WTC11 (cell line): ENCODE results near the gene NEDD4L. TPM values are rescaled to one million over a fixed set of nuclear protein-coding genes. Genes with fewer than 3 reads are reported as not detected.

Source experiments
- ATAC-seq: fragments of 200-7000 bp; cut with Tn5 transposase; 2 replicates; pipeline ENCODE4 v1.10.0; 2021; ENCODE audit warnings: mild to moderate bottlenecking, moderate library complexity
- CTCF ChIA-PET: fragments of 300-600 bp; sonication (Branson Sonifier 250); formaldehyde crosslinking; loops from one replicate; lab custom pipeline; 2021; ENCODE audit warnings: antibody characterized with exemption; lab: Charles Lee
- POLR2A ChIA-PET: fragments of 350-600 bp; sonication (Branson Sonifier 250); formaldehyde crosslinking; loops from one replicate; lab custom pipeline; 2021; ENCODE audit warnings: antibody characterized with exemption; lab: Charles Lee
- DNase-seq: peaks from one replicate; pipeline ENCODE4 v3.0.0; 2021; ENCODE audit warnings: low spot score
- H3K27ac Mint-ChIP-seq: 2 replicates; pipeline ENCODE4 v1.8.0; 2021; ENCODE audit warnings: mixed read lengths
- H3K27me3 Mint-ChIP-seq: 2 replicates; pipeline ENCODE4 v1.8.0; 2021; ENCODE audit warnings: low read depth, mild to moderate bottlenecking, moderate library complexity, mixed read lengths
- H3K36me3 Mint-ChIP-seq: 2 replicates; pipeline ENCODE4 v1.8.0; 2021; ENCODE audit warnings: mixed read lengths
- H3K4me1 Mint-ChIP-seq: 2 replicates; pipeline ENCODE4 v1.8.0; 2022; ENCODE audit warnings: mixed read lengths
- H3K4me3 Mint-ChIP-seq: 2 replicates; pipeline ENCODE4 v1.8.0; 2021; ENCODE audit warnings: mild to moderate bottlenecking, moderate library complexity, mixed read lengths
- H3K9me3 Mint-ChIP-seq: 2 replicates; pipeline ENCODE4 v1.8.0; 2021; ENCODE audit warnings: mixed read lengths
- ATF1 ChIP-seq: sonication (generic); formaldehyde crosslinking; IDR thresholded peaks from 2 replicates; pipeline ENCODE4 v1.8.1; 2023; ENCODE audit warnings: mild to moderate bottlenecking, moderate library complexity, missing genetic modification reagents
- CREB1 ChIP-seq: sonication (generic); formaldehyde crosslinking; IDR thresholded peaks from 2 replicates; pipeline ENCODE4 v1.8.0; 2023; ENCODE audit warnings: mild to moderate bottlenecking, missing genetic modification reagents
- CTCF ChIP-seq: fragments of 200-600 bp; IDR thresholded peaks from 2 replicates; pipeline ENCODE4 v1.8.0; 2022; ENCODE audit warnings: antibody characterized with exemption
- GRHL2 ChIP-seq: fragments of 250-450 bp; sonication (Bioruptor Pico); IDR thresholded peaks from 2 replicates; pipeline ENCODE4 v1.8.0; 2022; ENCODE audit warnings: mild to moderate bottlenecking, moderate library complexity; ENCODE audit not compliant: insufficient replicate concordance, severe bottlenecking
- IRF1 ChIP-seq: sonication (generic); formaldehyde crosslinking; IDR thresholded peaks from 2 replicates; pipeline ENCODE4 v1.8.0; 2023; ENCODE audit warnings: missing genetic modification reagents
- KAT7 ChIP-seq: sonication (generic); formaldehyde crosslinking; IDR thresholded peaks from 2 replicates; pipeline ENCODE4 v1.8.1; 2023; ENCODE audit warnings: missing genetic modification reagents, mild to moderate bottlenecking, borderline replicate concordance
- NR1H2 ChIP-seq: sonication (generic); formaldehyde crosslinking; IDR thresholded peaks from 2 replicates; pipeline ENCODE4 v1.9.0; 2021; ENCODE audit warnings: mild to moderate bottlenecking, moderate library complexity, missing genetic modification reagents
- NR3C1 ChIP-seq: sonication (generic); formaldehyde crosslinking; conservative IDR thresholded peaks from 2 replicates; pipeline ENCODE4 v1.8.1; 2023; ENCODE audit warnings: low read depth, mild to moderate bottlenecking, missing genetic modification reagents
- SMAD4 ChIP-seq: sonication (generic); formaldehyde crosslinking; IDR thresholded peaks from 2 replicates; pipeline ENCODE4 v1.8.0; 2022; ENCODE audit warnings: mild to moderate bottlenecking, missing genetic modification reagents
- SP1 ChIP-seq: sonication (generic); formaldehyde crosslinking; conservative IDR thresholded peaks from 2 replicates; pipeline ENCODE4 v1.8.1; 2022; ENCODE audit warnings: missing genetic modification reagents
- TEAD4 ChIP-seq: sonication (generic); formaldehyde crosslinking; IDR thresholded peaks from 2 replicates; pipeline ENCODE4 v1.8.0; 2022; ENCODE audit warnings: mild to moderate bottlenecking, missing genetic modification reagents
- TP53 ChIP-seq: sonication (generic); formaldehyde crosslinking; IDR thresholded peaks from 2 replicates; pipeline ENCODE4 v1.8.1; 2023; ENCODE audit warnings: mild to moderate bottlenecking, missing genetic modification reagents
- ZNF219 ChIP-seq: sonication (generic); formaldehyde crosslinking; IDR thresholded peaks from 2 replicates; pipeline ENCODE4 v1.8.0; 2023; ENCODE audit warnings: missing genetic modification reagents, mild to moderate bottlenecking, borderline replicate concordance
- ZNF317 ChIP-seq: sonication (generic); formaldehyde crosslinking; IDR thresholded peaks from 2 replicates; pipeline ENCODE4 v1.8.1; 2023; ENCODE audit warnings: low read depth, mild to moderate bottlenecking, moderate library complexity, missing genetic modification reagents, borderline replicate concordance
- ZNF416 ChIP-seq: fragments of 250-450 bp; sonication (Bioruptor Pico); IDR thresholded peaks from 2 replicates; pipeline ENCODE4 v1.9.0; 2021; ENCODE audit warnings: mild to moderate bottlenecking, inconsistent platforms
- total RNA-seq: library from RNA; stranded (reverse); gene quantifications from 3 replicates; pipeline ENCODE4 v1.2.3, GENCODE V29; 2021
- TF ChIP-seq, protein P1 (sequence below): sonication (generic); formaldehyde crosslinking; IDR thresholded peaks from 2 replicates; pipeline ENCODE4 v1.8.1; 2022; ENCODE audit warnings: low read depth, missing genetic modification reagents, borderline replicate concordance
- TF ChIP-seq, protein P2 (sequence below): sonication (generic); formaldehyde crosslinking; conservative IDR thresholded peaks from 2 replicates; pipeline ENCODE4 v1.8.1; 2022; ENCODE audit warnings: mild to moderate bottlenecking, missing genetic modification reagents
- TF ChIP-seq, protein P3 (sequence below): fragments of 250-450 bp; sonication (Bioruptor Pico); conservative IDR thresholded peaks from 2 replicates; pipeline ENCODE4 v1.9.0; 2021; ENCODE audit warnings: mild to moderate bottlenecking
- TF ChIP-seq, protein P4 (sequence below): sonication (generic); formaldehyde crosslinking; IDR thresholded peaks from 2 replicates; pipeline ENCODE4 v1.8.0; 2022; ENCODE audit warnings: mild to moderate bottlenecking, missing genetic modification reagents

NEDD4L gene
- total RNA-seq, 1 experiment from 2014 or later, result 88.0 TPM

- no peak overlapping the region for H3K4me3 Mint-ChIP-seq
- DNase-seq, result no peak
- peaks cover 4% of the 10 kb centered on the region; the same call in 1 of the 2 replicates for H3K27me3 Mint-ChIP-seq
- ChIA-PET POLR2A (no interaction called here), CTCF (interaction anchor here (0.6 to 1.6 kb wide), 4 partner anchors 9 to 347 kb away, joined by 3 to 6 read pairs (median 4); no protein-coding TSS in a partner anchor)
- no peaks in the 10 kb centered on the region for H3K36me3 Mint-ChIP-seq
- TF ChIP-seq SP1 (CRISPR knock-in tag), result no peak
- no peak for TF ChIP-seq GRHL2
- no peak for TF ChIP-seq KAT7 (CRISPR knock-in tag)
- TF ChIP-seq ZNF219 (CRISPR knock-in tag), result no peak
- no peak for TF ChIP-seq TP53 (CRISPR knock-in tag)
- TF ChIP-seq ZNF416, result no peak
- TF ChIP-seq SMAD4 (CRISPR knock-in tag), result no peak
- TF ChIP-seq CREB1 (CRISPR knock-in tag), result no peak
- TF ChIP-seq, protein P1, sequence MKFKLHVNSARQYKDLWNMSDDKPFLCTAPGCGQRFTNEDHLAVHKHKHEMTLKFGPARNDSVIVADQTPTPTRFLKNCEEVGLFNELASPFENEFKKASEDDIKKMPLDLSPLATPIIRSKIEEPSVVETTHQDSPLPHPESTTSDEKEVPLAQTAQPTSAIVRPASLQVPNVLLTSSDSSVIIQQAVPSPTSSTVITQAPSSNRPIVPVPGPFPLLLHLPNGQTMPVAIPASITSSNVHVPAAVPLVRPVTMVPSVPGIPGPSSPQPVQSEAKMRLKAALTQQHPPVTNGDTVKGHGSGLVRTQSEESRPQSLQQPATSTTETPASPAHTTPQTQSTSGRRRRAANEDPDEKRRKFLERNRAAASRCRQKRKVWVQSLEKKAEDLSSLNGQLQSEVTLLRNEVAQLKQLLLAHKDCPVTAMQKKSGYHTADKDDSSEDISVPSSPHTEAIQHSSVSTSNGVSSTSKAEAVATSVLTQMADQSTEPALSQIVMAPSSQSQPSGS (CRISPR knock-in tag), result no peak
- TF ChIP-seq IRF1 (CRISPR knock-in tag), result no peak
- TF ChIP-seq, protein P2, sequence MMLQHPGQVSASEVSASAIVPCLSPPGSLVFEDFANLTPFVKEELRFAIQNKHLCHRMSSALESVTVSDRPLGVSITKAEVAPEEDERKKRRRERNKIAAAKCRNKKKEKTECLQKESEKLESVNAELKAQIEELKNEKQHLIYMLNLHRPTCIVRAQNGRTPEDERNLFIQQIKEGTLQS, result no peak
- TF ChIP-seq NR1H2, result no peak
- TF ChIP-seq TEAD4 (CRISPR knock-in tag), result no peak
- no peak for TF ChIP-seq NR3C1 (CRISPR knock-in tag)
- no peak for TF ChIP-seq ATF1 (CRISPR knock-in tag)
- TF ChIP-seq, protein P3, sequence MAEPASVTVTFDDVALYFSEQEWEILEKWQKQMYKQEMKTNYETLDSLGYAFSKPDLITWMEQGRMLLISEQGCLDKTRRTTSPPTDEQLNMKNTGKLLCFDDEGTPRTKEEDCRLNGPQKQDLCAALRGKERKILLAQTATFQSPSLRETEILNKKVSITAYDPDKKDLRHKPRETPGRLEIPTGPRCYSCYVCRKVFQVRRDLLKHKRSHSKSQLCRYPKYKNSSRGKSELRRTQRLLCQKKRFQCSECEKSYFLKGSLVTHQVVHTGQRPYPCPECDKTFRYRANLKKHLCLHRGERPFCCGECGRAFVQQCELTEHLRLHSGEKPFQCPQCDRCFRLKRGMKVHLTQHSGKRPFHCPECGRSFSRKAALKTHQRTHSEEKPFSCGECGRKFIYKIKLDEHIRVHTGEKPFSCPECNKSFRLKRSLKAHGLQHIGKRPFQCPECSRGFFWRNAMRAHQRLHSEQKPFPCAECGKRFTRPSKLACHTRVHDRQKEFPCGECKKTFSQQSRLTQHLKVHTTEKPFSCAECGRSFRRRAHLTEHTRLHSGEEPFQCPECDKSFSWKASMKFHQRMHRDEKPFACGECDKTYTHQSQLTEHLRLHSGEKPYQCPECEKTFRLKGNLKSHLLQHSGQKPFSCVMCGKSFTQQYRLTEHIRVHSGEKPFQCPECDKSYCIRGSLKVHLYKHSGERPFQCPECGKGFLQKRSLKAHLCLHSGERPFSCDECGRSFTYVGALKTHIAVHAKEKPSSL (CRISPR knock-in tag), result no peak
- TF ChIP-seq ZNF317 (CRISPR knock-in tag), result no peak
- TF ChIP-seq, protein P4, sequence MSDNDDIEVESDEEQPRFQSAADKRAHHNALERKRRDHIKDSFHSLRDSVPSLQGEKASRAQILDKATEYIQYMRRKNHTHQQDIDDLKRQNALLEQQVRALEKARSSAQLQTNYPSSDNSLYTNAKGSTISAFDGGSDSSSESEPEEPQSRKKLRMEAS (CRISPR knock-in tag), result no peak
- no peak for TF ChIP-seq CTCF
- no peak for ATAC-seq
- H3K4me1 Mint-ChIP-seq, result 0 out of 2 replicates have a peak, but pooled peaks cover 1% of the 10 kb centered on the region
- H3K27ac Mint-ChIP-seq, result no peak overlapping the region
- H3K9me3 Mint-ChIP-seq, result peaks cover 10% of the 10 kb centered on the region
Observed at GRCh38 chr18:58416704-58417683, 373.0 kb downstream of the NEDD4L start.
